ENCODE results near the gene CYP4X1.
"Not testable (repeated sequence)": the region's sequence is repeated elsewhere in the genome, so short reads cannot be mapped to it uniquely, and the experiment has no call there.

The CYP4X1 gene

GRCh38 chr1:47023268-47024140 lies at the start of gene CYP4X1:
Gene CYP4X1, plus strand, starts transcription at chr1:47023669. Its CDS starts 149 bp downstream, at chr1:47023818.
- H3K4me3 Mint-ChIP-seq = no peak within 1 kb of the TSS
- H3K36me3 Mint-ChIP-seq = no peaks in the 10 kb centered on the region
- H3K9me3 Mint-ChIP-seq = no peaks in the 10 kb centered on the region
- ATAC-seq = no peak
- H3K27ac Mint-ChIP-seq = no peak within 1 kb of the TSS
- H3K4me1 Mint-ChIP-seq = no peaks in the 10 kb centered on the region
- H3K27me3 Mint-ChIP-seq = peaks cover 25% of the 10 kb centered on the region

DNA sequence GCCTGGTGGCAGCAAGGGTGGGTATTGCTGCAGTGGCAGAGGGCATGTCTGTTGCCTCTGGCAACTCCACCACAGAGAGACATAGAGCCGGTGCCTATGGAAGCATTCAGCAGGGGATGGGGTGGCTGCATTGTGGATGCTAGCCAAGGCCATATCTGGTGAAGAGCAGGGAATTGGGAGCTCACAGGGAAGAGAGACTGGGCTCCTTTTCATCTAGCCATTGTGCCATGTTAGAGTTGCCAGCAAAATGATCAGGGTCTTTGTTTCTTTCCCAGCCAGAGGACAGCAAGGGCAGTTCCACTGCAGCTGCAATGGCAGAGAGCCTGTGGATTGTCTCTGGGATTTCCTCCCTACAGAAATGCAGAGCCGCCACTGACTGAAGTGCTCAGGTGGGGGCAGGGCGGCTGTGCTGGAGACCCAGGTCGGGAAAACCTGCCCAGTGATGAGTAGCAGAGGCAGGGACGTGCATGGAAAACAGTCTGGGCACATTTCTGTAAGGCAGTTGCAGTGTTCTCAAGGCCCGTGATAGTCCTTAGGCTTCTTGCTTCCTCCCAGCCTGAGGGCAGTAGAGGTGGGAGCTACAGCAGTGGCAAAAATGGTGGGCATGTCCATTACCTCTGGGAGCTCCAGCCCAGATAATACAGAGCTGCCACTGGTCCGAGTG lies 40.2 kb upstream of the CYP4X1 start:
- no peaks in the 10 kb centered on the region for H3K4me1 Mint-ChIP-seq
- no peaks in the 10 kb centered on the region for H3K36me3 Mint-ChIP-seq
- ATAC-seq = no peak
- no peak overlapping the region for H3K4me3 Mint-ChIP-seq
- H3K27me3 Mint-ChIP-seq = peaks cover 49% of the 10 kb centered on the region
- no peak overlapping the region for H3K27ac Mint-ChIP-seq
- H3K9me3 Mint-ChIP-seq = peaks cover 18% of the 10 kb centered on the region

GRCh38 chr1:46983830-46984586 lies 39.5 kb upstream of the CYP4X1 start:
- Mint-ChIP-seq H3K36me3 (no peaks in the 10 kb centered on the region), H3K4me1 (no peaks in the 10 kb centered on the region), H3K27me3 (peaks cover 42% of the 10 kb centered on the region), H3K4me3 (no peak overlapping the region), H3K27ac (no peak overlapping the region), H3K9me3 (peaks cover 16% of the 10 kb centered on the region)
- no peak for ATAC-seq

GRCh38 chr1:46990541-46990940 lies 32.9 kb upstream of the CYP4X1 start:
- H3K27me3 Mint-ChIP-seq = peaks cover 17% of the 10 kb centered on the region
- peaks cover 18% of the 10 kb centered on the region for H3K9me3 Mint-ChIP-seq
- not testable (repeated sequence) for ATAC-seq, H3K4me3 Mint-ChIP-seq, H3K27ac Mint-ChIP-seq, H3K36me3 Mint-ChIP-seq, H3K4me1 Mint-ChIP-seq

GRCh38 chr1:46991083-46991923 lies 32.2 kb upstream of the CYP4X1 start:
- ATAC-seq = no peak
- Mint-ChIP-seq H3K27ac (no peak overlapping the region), H3K4me1 (no peaks in the 10 kb centered on the region), H3K27me3 (peaks cover 9% of the 10 kb centered on the region), H3K9me3 (peaks cover 15% of the 10 kb centered on the region), H3K36me3 (no peaks in the 10 kb centered on the region), H3K4me3 (no peak overlapping the region)

GRCh38 chr1:46996659-46997281 lies 26.7 kb upstream of the CYP4X1 start:
- H3K4me1 Mint-ChIP-seq = no peaks in the 10 kb centered on the region
- peaks cover 26% of the 10 kb centered on the region for H3K27me3 Mint-ChIP-seq
- ATAC-seq = no peak
- H3K4me3 Mint-ChIP-seq = no peak overlapping the region
- H3K9me3 Mint-ChIP-seq = no peaks in the 10 kb centered on the region
- H3K27ac Mint-ChIP-seq = no peak overlapping the region
- no peaks in the 10 kb centered on the region for H3K36me3 Mint-ChIP-seq

GRCh38 chr1:47002211-47002610 lies 21.3 kb upstream of the CYP4X1 start:
- no peak overlapping the region for H3K4me3 Mint-ChIP-seq
- H3K9me3 Mint-ChIP-seq = no peaks in the 10 kb centered on the region
- H3K4me1 Mint-ChIP-seq = no peaks in the 10 kb centered on the region
- peaks cover 54% of the 10 kb centered on the region for H3K27me3 Mint-ChIP-seq
- no peak for ATAC-seq
- no peaks in the 10 kb centered on the region for H3K36me3 Mint-ChIP-seq
- no peak overlapping the region for H3K27ac Mint-ChIP-seq

DNA sequence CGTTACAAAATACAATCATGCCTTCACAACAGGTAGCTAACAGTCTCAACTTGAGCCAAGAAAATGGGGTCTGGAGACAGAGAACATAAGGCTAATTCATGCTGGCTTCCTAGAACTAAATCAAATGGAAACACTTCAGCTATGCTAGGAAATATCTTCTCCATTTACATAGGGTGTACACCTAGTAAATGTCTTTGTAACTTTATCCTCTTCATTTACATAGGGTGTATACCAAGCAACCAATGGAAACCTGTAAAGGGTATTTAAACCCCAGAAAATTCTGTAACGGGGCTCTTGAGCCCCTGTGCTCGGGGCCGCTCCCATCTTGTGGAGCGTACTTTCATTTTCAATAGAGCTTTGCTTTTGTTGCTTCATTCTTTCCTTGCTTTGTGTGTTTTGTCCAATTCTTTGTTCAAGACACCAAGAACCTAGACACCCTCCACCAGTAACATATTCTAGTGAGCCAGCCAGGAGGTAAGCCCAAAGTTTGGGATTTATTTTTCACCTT lies 19.5 kb upstream of the CYP4X1 start:
- no peaks in the 10 kb centered on the region for H3K9me3 Mint-ChIP-seq
- no peaks in the 10 kb centered on the region for H3K4me1 Mint-ChIP-seq
- H3K36me3 Mint-ChIP-seq = no peaks in the 10 kb centered on the region
- H3K27me3 Mint-ChIP-seq = peaks cover 46% of the 10 kb centered on the region
- H3K4me3 Mint-ChIP-seq = no peak overlapping the region
- ATAC-seq = no peak
- H3K27ac Mint-ChIP-seq = no peak overlapping the region

- peaks cover 33% of the 10 kb centered on the region for H3K27me3 Mint-ChIP-seq
- H3K36me3 Mint-ChIP-seq, ATAC-seq, H3K27ac Mint-ChIP-seq, H3K4me1 Mint-ChIP-seq, H3K9me3 Mint-ChIP-seq, H3K4me3 Mint-ChIP-seq: not testable (repeated sequence)
These were observed 17.0 kb upstream of the CYP4X1 start for GRCh38 chr1:47006437-47006836.

- Mint-ChIP-seq H3K4me1 (no peaks in the 10 kb centered on the region), H3K27ac (no peak overlapping the region), H3K36me3 (no peaks in the 10 kb centered on the region), H3K27me3 (no peaks in the 10 kb centered on the region), H3K9me3 (peaks cover 6% of the 10 kb centered on the region), H3K4me3 (no peak overlapping the region)
- ATAC-seq = no peak
These were observed 10.2 kb upstream of the CYP4X1 start for GRCh38 chr1:47013293-47013692.

DNA sequence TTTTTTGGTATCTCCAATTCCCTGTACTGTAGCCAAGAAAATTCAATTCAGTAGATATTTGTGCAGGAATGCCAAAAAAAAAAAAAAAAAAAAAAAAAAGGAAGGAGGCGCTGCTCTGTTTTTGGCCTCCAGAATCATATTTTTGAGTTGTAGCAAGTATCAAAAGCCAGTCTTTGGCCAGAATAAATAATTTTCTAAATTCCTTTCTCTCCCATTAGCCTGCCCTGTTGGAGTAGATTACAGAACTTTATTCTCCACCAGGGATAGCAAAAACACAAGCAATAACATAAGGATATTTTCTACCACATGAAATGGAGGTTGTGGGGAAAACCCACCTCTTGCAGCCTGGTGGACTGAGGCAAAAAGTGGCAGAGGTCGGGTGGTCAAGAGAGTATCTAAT lies 2.4 kb upstream of the CYP4X1 start:
- Mint-ChIP-seq H3K9me3 (peaks cover 2% of the 10 kb centered on the region), H3K27me3 (peaks cover 8% of the 10 kb centered on the region), H3K4me1 (no peaks in the 10 kb centered on the region), H3K27ac (no peak overlapping the region), H3K36me3 (no peaks in the 10 kb centered on the region), H3K4me3 (no peak overlapping the region)
- ATAC-seq = no peak

- no peaks in the 10 kb centered on the region for H3K4me1 Mint-ChIP-seq
- no peak for ATAC-seq
- peaks cover 25% of the 10 kb centered on the region for H3K27me3 Mint-ChIP-seq
- H3K27ac Mint-ChIP-seq = no peak overlapping the region
- H3K36me3 Mint-ChIP-seq = no peaks in the 10 kb centered on the region
- no peak overlapping the region for H3K4me3 Mint-ChIP-seq
- H3K9me3 Mint-ChIP-seq = no peaks in the 10 kb centered on the region
These were observed 802 bp downstream of the CYP4X1 start for GRCh38 chr1:47024141-47024801.

GRCh38 chr1:47030170-47030805 lies 6.8 kb downstream of the CYP4X1 start:
- ATAC-seq = no peak
- H3K9me3 Mint-ChIP-seq = no peaks in the 10 kb centered on the region
- H3K27me3 Mint-ChIP-seq = peaks cover 34% of the 10 kb centered on the region
- H3K4me1 Mint-ChIP-seq = no peaks in the 10 kb centered on the region
- no peak overlapping the region for H3K4me3 Mint-ChIP-seq
- H3K27ac Mint-ChIP-seq = no peak overlapping the region
- H3K36me3 Mint-ChIP-seq = no peaks in the 10 kb centered on the region
